PFSK-1 (cell line): ENCODE results near the gene DCLK2.

Experiments
- FOXP2 ChIP-seq: optimal IDR thresholded peaks from 2 replicates; pipeline ENCODE3; 2011; ENCODE audit warnings: borderline replicate concordance, control low read depth, inconsistent platforms; ENCODE audit not compliant: insufficient read depth; ENCODE audit errors: extremely low read length, extremely low read depth
- POLR2AphosphoS5 ChIP-seq: IDR thresholded peaks from 2 replicates; pipeline ENCODE4 v1.6.1; 2012; ENCODE audit warnings: low read depth, mild to moderate bottlenecking, control low read depth, low read length, moderate library complexity
- SIN3A ChIP-seq: IDR thresholded peaks from 2 replicates; pipeline ENCODE4 v1.6.1; 2012; ENCODE audit warnings: mild to moderate bottlenecking, low read length, moderate library complexity, borderline replicate concordance; ENCODE audit not compliant: insufficient read depth
- TAF1 ChIP-seq: IDR thresholded peaks from 2 replicates; pipeline ENCODE4 v1.6.1; 2012; ENCODE audit warnings: low read length, control low read depth, borderline replicate concordance; ENCODE audit not compliant: insufficient read depth
- TF ChIP-seq, protein P1 (sequence below), 2 experiments: IDR thresholded peaks; 2 replicates each; pipeline versions ENCODE4 v1.6.1 to v1.8.0; 2011 to 2012; ENCODE audit warnings: low read depth in 2 of 2, low read length in 2 of 2, control low read depth in 1 of 2, inconsistent platforms in 1 of 2, mild to moderate bottlenecking in 1 of 2, moderate library complexity in 1 of 2; ENCODE audit not compliant: insufficient read depth in 1 of 2

DCLK2 gene

DNA sequence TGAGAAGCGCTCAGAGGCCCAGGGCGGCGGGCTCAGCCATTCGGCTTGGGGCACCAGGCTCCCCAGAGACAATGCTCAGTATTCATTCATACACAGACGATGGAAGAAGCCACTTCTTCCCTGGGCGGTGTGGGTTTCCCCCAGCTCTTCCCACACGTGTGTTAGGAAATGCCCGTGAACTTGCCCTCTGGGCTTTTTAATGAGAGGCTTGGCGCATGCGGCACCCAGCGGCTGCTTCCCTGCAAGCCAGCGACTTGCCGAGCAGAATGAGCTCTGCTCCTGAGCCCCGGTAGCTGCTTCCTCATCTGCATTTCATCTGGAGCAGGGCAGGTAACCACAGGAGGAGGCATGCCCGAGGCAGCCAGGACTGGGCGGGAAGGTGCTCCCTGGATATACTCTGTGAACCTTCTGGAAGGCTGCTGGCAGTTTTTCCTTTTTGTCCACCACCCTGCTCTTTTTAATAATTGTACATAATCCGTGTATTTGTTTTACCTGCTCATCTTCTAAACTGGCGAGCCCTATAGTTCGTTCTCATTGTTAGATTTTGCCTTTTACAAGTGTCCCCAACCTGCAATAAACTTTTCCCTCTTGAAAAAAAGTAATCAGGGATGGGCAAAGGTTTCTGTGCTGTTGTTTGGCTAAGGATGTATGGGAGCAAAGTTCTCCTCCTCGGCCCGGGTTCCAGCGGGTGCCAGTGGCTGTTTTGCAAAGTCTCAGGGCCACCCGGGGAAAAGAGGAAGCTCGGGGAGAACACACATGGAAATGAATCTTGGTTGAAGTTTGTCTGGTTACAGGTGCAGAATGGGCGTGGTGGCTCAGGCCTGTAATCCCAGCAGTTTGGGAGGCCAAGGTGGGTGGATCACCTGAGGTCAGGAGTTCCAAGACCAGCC is 178.8 kb downstream of the DCLK2 start:
- TF ChIP-seq, protein P1, sequence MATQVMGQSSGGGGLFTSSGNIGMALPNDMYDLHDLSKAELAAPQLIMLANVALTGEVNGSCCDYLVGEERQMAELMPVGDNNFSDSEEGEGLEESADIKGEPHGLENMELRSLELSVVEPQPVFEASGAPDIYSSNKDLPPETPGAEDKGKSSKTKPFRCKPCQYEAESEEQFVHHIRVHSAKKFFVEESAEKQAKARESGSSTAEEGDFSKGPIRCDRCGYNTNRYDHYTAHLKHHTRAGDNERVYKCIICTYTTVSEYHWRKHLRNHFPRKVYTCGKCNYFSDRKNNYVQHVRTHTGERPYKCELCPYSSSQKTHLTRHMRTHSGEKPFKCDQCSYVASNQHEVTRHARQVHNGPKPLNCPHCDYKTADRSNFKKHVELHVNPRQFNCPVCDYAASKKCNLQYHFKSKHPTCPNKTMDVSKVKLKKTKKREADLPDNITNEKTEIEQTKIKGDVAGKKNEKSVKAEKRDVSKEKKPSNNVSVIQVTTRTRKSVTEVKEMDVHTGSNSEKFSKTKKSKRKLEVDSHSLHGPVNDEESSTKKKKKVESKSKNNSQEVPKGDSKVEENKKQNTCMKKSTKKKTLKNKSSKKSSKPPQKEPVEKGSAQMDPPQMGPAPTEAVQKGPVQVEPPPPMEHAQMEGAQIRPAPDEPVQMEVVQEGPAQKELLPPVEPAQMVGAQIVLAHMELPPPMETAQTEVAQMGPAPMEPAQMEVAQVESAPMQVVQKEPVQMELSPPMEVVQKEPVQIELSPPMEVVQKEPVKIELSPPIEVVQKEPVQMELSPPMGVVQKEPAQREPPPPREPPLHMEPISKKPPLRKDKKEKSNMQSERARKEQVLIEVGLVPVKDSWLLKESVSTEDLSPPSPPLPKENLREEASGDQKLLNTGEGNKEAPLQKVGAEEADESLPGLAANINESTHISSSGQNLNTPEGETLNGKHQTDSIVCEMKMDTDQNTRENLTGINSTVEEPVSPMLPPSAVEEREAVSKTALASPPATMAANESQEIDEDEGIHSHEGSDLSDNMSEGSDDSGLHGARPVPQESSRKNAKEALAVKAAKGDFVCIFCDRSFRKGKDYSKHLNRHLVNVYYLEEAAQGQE (IDR thresholded peaks at IDR 0.05; ENCODE audit: insufficient read depth in 1 of 2, low read depth in 2 of 2, low read length in 2 of 2): no peak
- TF ChIP-seq SIN3A (no peak), FOXP2 (no peak), TAF1 (no peak), POLR2AphosphoS5 (no peak)

DNA sequence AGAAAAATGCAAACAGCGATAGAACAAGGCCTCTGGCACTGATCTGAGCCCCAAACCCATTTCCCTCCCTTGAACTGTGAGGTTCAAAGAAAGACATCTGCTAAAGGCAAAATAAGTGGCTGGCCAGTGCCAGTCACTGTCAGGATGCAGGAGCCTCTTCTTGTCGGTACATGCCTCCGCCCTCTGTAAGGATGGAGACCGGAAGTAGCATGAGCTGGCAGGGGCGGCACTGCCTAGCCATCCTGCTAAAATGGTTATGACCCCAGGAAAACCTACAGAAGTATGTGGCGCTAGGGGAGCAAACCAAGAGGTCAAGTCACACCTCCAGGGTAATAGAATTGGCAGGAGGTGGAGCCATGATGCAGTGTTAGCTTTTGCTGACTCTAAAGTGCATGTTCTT is 180.3 kb downstream of the DCLK2 start:
- TF ChIP-seq, protein P1 (IDR thresholded peaks at IDR 0.05; ENCODE audit: insufficient read depth in 1 of 2, low read depth in 2 of 2, low read length in 2 of 2): no peak
- TF ChIP-seq POLR2AphosphoS5: no peak

DNA sequence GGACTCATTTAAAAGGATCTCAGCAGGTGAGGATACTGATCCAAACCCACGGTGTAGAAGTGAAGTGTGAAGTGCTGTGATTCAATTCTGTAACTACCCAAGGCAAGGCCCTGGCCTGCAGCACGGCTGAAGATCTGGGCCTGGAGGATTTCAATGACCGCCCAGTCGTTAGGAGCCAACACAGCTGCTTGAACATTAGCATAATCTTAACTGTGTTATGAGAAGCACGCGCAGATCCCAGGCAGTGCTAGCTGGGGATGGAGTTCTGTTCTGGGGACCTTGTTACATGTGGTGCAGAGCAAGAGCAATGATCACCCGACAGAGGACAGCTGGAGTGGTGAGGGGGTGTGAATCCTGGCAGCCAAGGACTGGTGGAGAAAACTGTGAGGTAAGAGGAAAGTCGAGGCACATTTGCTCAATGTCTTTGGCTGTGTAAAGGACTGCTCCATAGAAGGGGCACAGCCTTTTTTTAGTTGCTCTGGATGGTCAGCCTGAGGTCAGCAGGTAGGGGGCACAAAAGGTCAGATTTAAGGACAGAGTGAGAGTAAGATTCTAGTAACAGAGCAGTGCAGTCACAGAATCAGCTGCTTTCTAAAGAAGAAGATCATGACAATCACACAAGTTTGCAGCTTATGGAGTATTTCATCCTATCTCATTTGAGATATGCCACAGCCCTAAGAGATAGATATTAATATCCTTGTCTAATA is 181.8 kb downstream of the DCLK2 start:
- TF ChIP-seq, protein P1 (IDR thresholded peaks at IDR 0.05; ENCODE audit: insufficient read depth in 1 of 2, low read depth in 2 of 2, low read length in 2 of 2): no peak
- TF ChIP-seq POLR2AphosphoS5 (no peak), TAF1 (no peak), FOXP2 (no peak), SIN3A (no peak)

DNA sequence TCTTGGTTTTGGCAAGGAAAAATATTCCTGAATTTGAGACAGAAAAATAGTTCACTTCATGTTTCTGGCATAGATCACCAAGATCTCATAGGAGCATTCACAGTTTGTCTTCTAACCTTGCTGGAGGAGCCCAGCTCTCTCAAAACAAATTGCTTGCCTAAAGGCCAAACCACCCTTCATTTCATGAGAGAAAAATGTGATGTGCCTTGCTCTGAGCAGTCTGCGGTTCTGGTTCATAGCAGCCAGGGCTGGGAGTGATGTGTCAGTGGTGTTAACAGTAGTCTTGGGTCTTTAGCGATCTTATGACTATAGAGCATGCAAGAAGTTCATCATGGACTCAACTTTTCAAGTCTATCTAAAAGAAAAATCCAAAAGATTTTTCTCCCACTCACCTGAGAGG is 183.3 kb downstream of the DCLK2 start:
- no peak for TF ChIP-seq TAF1
- TF ChIP-seq POLR2AphosphoS5: no peak
- no peak for TF ChIP-seq FOXP2
- no peak for TF ChIP-seq SIN3A
- TF ChIP-seq, protein P1 (IDR thresholded peaks at IDR 0.05; ENCODE audit: insufficient read depth in 1 of 2, low read depth in 2 of 2, low read length in 2 of 2): no peak
